Endodermal cell (in vitro differentiated cells): ENCODE measurements around the gene CPSF4. TPM values are rescaled to one million over a fixed set of nuclear protein-coding genes. Genes with fewer than 3 reads are reported as not detected.

Experiments used
- DNase-seq: peaks from one replicate; pipeline ENCODE4 v3.0.0-alpha.2; 2017
- H3K27ac ChIP-seq: 2 replicates; pipeline ENCODE4 v1.5.1; 2013; ENCODE audit warnings: mild to moderate bottlenecking, low read depth, low read length, moderate library complexity
- H3K27me3 ChIP-seq: 2 replicates; pipeline ENCODE4 v1.6.1; 2013; ENCODE audit warnings: mild to moderate bottlenecking, low read length, moderate library complexity; ENCODE audit not compliant: insufficient read depth, control insufficient read depth, poor library complexity, severe bottlenecking
- H3K36me3 ChIP-seq: 2 replicates; pipeline ENCODE4 v1.7.0; 2013; ENCODE audit warnings: mild to moderate bottlenecking, low read length, moderate library complexity; ENCODE audit not compliant: control insufficient read depth, insufficient read depth
- H3K4me1 ChIP-seq: one replicate; pipeline ENCODE4 v1.7.0; 2013; ENCODE audit warnings: low read length; ENCODE audit not compliant: control insufficient read depth, insufficient read depth
- H3K4me3 ChIP-seq: 2 replicates; pipeline ENCODE4 v1.5.1; 2013; ENCODE audit warnings: mild to moderate bottlenecking, low read length, moderate library complexity
- H3K9ac ChIP-seq: 2 replicates; pipeline ENCODE4 v1.6.1; 2013; ENCODE audit warnings: mild to moderate bottlenecking, low read length, moderate library complexity; ENCODE audit not compliant: poor library complexity, severe bottlenecking; ENCODE audit errors: extremely low read depth
- H3K9me3 ChIP-seq: 2 replicates; pipeline ENCODE4 v1.6.1; 2013; ENCODE audit warnings: mild to moderate bottlenecking, low read length, moderate library complexity; ENCODE audit not compliant: control insufficient read depth
- H3K27ac Mint-ChIP-seq: 2 replicates; pipeline ENCODE4 v1.8.0; 2020; ENCODE audit warnings: mixed read lengths
- H3K27me3 Mint-ChIP-seq: 2 replicates; pipeline ENCODE4 v1.8.0; 2021; ENCODE audit warnings: mild to moderate bottlenecking, mixed read lengths; ENCODE audit not compliant: insufficient read depth
- H3K36me3 Mint-ChIP-seq: 2 replicates; pipeline ENCODE4 v1.8.0; 2020; ENCODE audit warnings: low read depth, mixed read lengths
- H3K4me1 Mint-ChIP-seq: 2 replicates; pipeline ENCODE4 v1.8.0; 2020; ENCODE audit warnings: mixed read lengths
- H3K4me3 Mint-ChIP-seq: 2 replicates; pipeline ENCODE4 v1.8.0; 2020; ENCODE audit warnings: mild to moderate bottlenecking, moderate library complexity, mixed read lengths
- H3K9me3 Mint-ChIP-seq: 2 replicates; pipeline ENCODE4 v1.8.0; 2020; ENCODE audit warnings: mild to moderate bottlenecking, mixed read lengths
- CTCF ChIP-seq: fragments of 200-600 bp; sonication (generic); conservative IDR thresholded peaks from 2 replicates; pipeline ENCODE4 v1.5.0; 2021; ENCODE audit warnings: antibody characterized with exemption, mild to moderate bottlenecking
- WGBS, 2 experiments: methylation state at CpG; one replicate each; pipeline versions ENCODE4 v1.1.5 to v1.1.7; 2013; ENCODE audit warnings: missing lambda C conversion rate in 2 of 2, mixed read lengths in 1 of 2; ENCODE audit not compliant: insufficient coverage in 1 of 2, insufficient read length in 1 of 2; 5-methylcytosine and 5-hydroxymethylcytosine counted together
- total RNA-seq, 2 donors: library from RNA; stranded (reverse); fragmentation: NEBNext Ultra II Directional in 1 of 2; extraction: Animal tissue kit (Norgen Biotek cat#: 25700) in 1 of 2; gene quantifications; 2 replicates in 1 of 2; 3 replicates in 1 of 2; pipeline ENCODE4 v1.2.1, GENCODE V29; 2021

CPSF4 gene
- total RNA-seq, 2 donors from 2014 or later = 87.3 to 126 TPM

GRCh38 chr7:99493823-99494222, 55.1 kb downstream of the CPSF4 start:
- peak overlapping the region; percentile 60 for H3K4me3 ChIP-seq
- Mint-ChIP-seq H3K4me3 (no peak overlapping the region), H3K4me1 (peaks cover 12% of the 10 kb centered on the region), H3K27ac (no peak overlapping the region), H3K9me3 (peaks cover 46% of the 10 kb centered on the region), H3K27me3 (no peaks in the 10 kb centered on the region), H3K36me3 (peaks cover 61% of the 10 kb centered on the region)
- H3K36me3 ChIP-seq = peaks cover 40% of the 10 kb centered on the region
- 96 to 98% methylated on average over 6 of the region's 6 CpGs for WGBS, 2 experiments
- H3K9me3 ChIP-seq = peaks cover 28% of the 10 kb centered on the region
- H3K4me1 ChIP-seq = no peaks in the 10 kb centered on the region
- H3K9ac ChIP-seq = no peak overlapping the region
- no peak overlapping the region for H3K27ac ChIP-seq
- H3K27me3 ChIP-seq = no peaks in the 10 kb centered on the region
- no peak for TF ChIP-seq CTCF
- DNase-seq = no peak

GRCh38 chr7:99497766-99498545, 59.2 kb downstream of the CPSF4 start:
- peaks cover 33% of the 10 kb centered on the region for H3K36me3 ChIP-seq
- H3K4me3 ChIP-seq = peak overlapping the region; percentile 98
- Mint-ChIP-seq H3K9me3 (peaks cover 35% of the 10 kb centered on the region), H3K4me3 (peak overlapping the region; percentile 97), H3K4me1 (peaks cover 16% of the 10 kb centered on the region), H3K27ac (no peak overlapping the region), H3K27me3 (no peaks in the 10 kb centered on the region), H3K36me3 (peaks cover 51% of the 10 kb centered on the region)
- TF ChIP-seq CTCF = no peak
- no peaks in the 10 kb centered on the region for H3K27me3 ChIP-seq
- no peak for DNase-seq
- peaks cover 25% of the 10 kb centered on the region for H3K9me3 ChIP-seq
- WGBS, 2 experiments = 94 to 96% methylated on average over 4 to 5 of the region's 6 CpGs
- H3K27ac ChIP-seq = no peak overlapping the region
- peak overlapping the region; percentile 71 for H3K9ac ChIP-seq
- no peaks in the 10 kb centered on the region for H3K4me1 ChIP-seq

GRCh38 chr7:99498546-99498944, 59.8 kb downstream of the CPSF4 start:
- Histone ChIP-seq H3K9ac (peak overlapping the region; percentile 71), H3K9me3 (peaks cover 19% of the 10 kb centered on the region)
- peaks cover 16% of the 10 kb centered on the region for H3K4me1 Mint-ChIP-seq

More at GRCh38 chr7:99498546-99498944, 59.8 kb downstream of the CPSF4 start:
- Histone ChIP-seq H3K27ac (no peak overlapping the region), H3K4me3 (peak overlapping the region; percentile 98), H3K36me3 (peaks cover 27% of the 10 kb centered on the region), H3K4me1 (no peaks in the 10 kb centered on the region), H3K27me3 (no peaks in the 10 kb centered on the region)
- WGBS, 2 experiments = 73 to 100% methylated on average over 1 to 11 of the region's 11 CpGs
- Mint-ChIP-seq H3K27me3 (no peaks in the 10 kb centered on the region), H3K4me3 (peak overlapping the region; percentile 97), H3K27ac (peak overlapping the region; percentile 41), H3K9me3 (peaks cover 29% of the 10 kb centered on the region), H3K36me3 (peaks cover 45% of the 10 kb centered on the region)
- DNase-seq = no peak
- TF ChIP-seq CTCF = no peak
